ENCODE results near the gene TNFRSF19.

- no peak for TF ChIP-seq ZFP3 (CRISPR knock-in tag; IDR thresholded peaks at IDR 0.05)
- no peak for TF ChIP-seq ZFP30 (CRISPR knock-in tag; IDR thresholded peaks at IDR 0.05)
- no peak for TF ChIP-seq PATZ1 (CRISPR knock-in tag; IDR thresholded peaks at IDR 0.05; ENCODE audit: borderline replicate concordance)
- no peak for TF ChIP-seq OSR1 (CRISPR knock-in tag; IDR thresholded peaks at IDR 0.05)
- TF ChIP-seq ZNF8 (CRISPR knock-in tag; IDR thresholded peaks at IDR 0.05): no peak
- TF ChIP-seq TOX (CRISPR knock-in tag; IDR thresholded peaks at IDR 0.05; ENCODE audit: borderline replicate concordance): no peak
- no peak for TF ChIP-seq ISL1 (CRISPR knock-in tag; IDR thresholded peaks at IDR 0.05)
- TF ChIP-seq TSHZ2 (CRISPR knock-in tag; IDR thresholded peaks at IDR 0.05): no peak
- TF ChIP-seq CREB5 (CRISPR knock-in tag; IDR thresholded peaks at IDR 0.05; ENCODE audit: low read depth): no peak
- TF ChIP-seq PPARA (CRISPR knock-in tag; IDR thresholded peaks at IDR 0.05; ENCODE audit: borderline replicate concordance): no peak
- no peak for TF ChIP-seq ARNTL (CRISPR knock-in tag; IDR thresholded peaks at IDR 0.05; ENCODE audit: borderline replicate concordance, low read depth)
Observed at GRCh38 chr13:23680845-23681669, 110.8 kb downstream of the TNFRSF19 start.
